HUES64 (cell line): ENCODE data around the gene TNFAIP8L1.

Experiments used
- H3K27ac ChIP-seq: 2 replicates; pipeline ENCODE4 v1.7.0; 2013; ENCODE audit warnings: low read depth, low read length, inconsistent platforms
- H3K27me3 ChIP-seq: 2 replicates; pipeline ENCODE4 v1.6.1; 2013; ENCODE audit warnings: mild to moderate bottlenecking, low read length; ENCODE audit not compliant: insufficient read depth
- H3K36me3 ChIP-seq: 2 replicates; pipeline ENCODE4 v1.6.1; 2013; ENCODE audit warnings: mild to moderate bottlenecking, low read length; ENCODE audit not compliant: insufficient read depth
- H3K4me1 ChIP-seq: 2 replicates; pipeline ENCODE4 v1.6.1; 2013; ENCODE audit warnings: mild to moderate bottlenecking, low read length, moderate library complexity; ENCODE audit not compliant: insufficient read depth
- H3K4me3 ChIP-seq: 2 replicates; pipeline ENCODE4 v1.5.1; 2013; ENCODE audit warnings: mild to moderate bottlenecking, low read length, moderate library complexity
- H3K9ac ChIP-seq: 2 replicates; pipeline ENCODE4 v1.6.1; 2013; ENCODE audit warnings: mild to moderate bottlenecking, low read depth, low read length
- H3K9me3 ChIP-seq: 2 replicates; pipeline ENCODE4 v1.6.1; 2013; ENCODE audit warnings: low read depth, low read length; ENCODE audit not compliant: insufficient read depth
- WGBS: fragments of 150-250, 120-280 bp; methylation state at CpG from one replicate; pipeline ENCODE4 v1.1.7; 2013; ENCODE audit warnings: missing lambda C conversion rate; 5-methylcytosine and 5-hydroxymethylcytosine counted together

The TNFAIP8L1 gene

DNA sequence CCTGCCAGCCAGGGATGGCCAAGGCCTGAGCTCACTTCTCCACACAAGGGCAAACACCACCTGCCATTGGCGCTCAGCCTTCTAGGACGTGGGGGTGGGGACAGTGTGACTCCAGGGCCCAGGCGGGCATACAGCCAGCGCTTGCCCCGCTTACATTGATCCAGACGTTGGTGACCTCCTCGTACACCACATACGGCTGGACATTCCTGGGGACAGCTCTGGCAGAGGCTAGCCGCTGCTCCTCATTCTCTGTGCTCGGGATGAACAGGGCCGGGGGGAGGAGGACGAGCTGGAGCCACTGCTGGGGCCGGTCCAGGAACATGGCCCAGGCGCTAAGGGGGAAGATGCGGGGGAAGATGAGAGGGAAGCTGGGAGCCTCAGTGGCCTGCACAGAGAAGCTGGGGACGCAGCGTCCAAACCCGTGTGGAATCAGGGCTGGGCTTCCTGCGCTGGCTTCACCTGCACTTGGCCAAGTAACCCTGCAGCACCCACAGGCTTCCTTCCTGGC lies 56.0 kb downstream of the TNFAIP8L1 start:
- Histone ChIP-seq H3K27ac (no peak overlapping the region), H3K4me1 (no peaks in the 10 kb centered on the region), H3K36me3 (peaks cover 72% of the 10 kb centered on the region), H3K9me3 (no peaks in the 10 kb centered on the region), H3K9ac (no peak overlapping the region), H3K27me3 (no peaks in the 10 kb centered on the region), H3K4me3 (no peak overlapping the region)
- 94% methylated on average over 19 of the region's 19 CpGs for WGBS

GRCh38 chr19:4697304-4697703 lies 58.0 kb downstream of the TNFAIP8L1 start:
- Histone ChIP-seq H3K36me3 (peaks cover 83% of the 10 kb centered on the region), H3K4me3 (no peak overlapping the region), H3K27ac (no peak overlapping the region), H3K4me1 (no peaks in the 10 kb centered on the region), H3K27me3 (no peaks in the 10 kb centered on the region), H3K9me3 (no peaks in the 10 kb centered on the region), H3K9ac (no peak overlapping the region)
- WGBS: 97% methylated on average over 14 of the region's 14 CpGs

GRCh38 chr19:4699826-4700692 lies 60.7 kb downstream of the TNFAIP8L1 start:
- Histone ChIP-seq H3K4me3 (no peak overlapping the region), H3K36me3 (peaks cover 88% of the 10 kb centered on the region), H3K4me1 (no peaks in the 10 kb centered on the region), H3K9ac (no peak overlapping the region), H3K27ac (no peak overlapping the region), H3K27me3 (no peaks in the 10 kb centered on the region), H3K9me3 (no peaks in the 10 kb centered on the region)
- 95% methylated on average over 33 of the region's 33 CpGs for WGBS

GRCh38 chr19:4700693-4700970 lies 61.3 kb downstream of the TNFAIP8L1 start:
- H3K27ac ChIP-seq: no peak overlapping the region
- no peaks in the 10 kb centered on the region for H3K4me1 ChIP-seq
- peaks cover 87% of the 10 kb centered on the region for H3K36me3 ChIP-seq
- 91% methylated on average over 11 of the region's 11 CpGs for WGBS
- H3K9ac ChIP-seq: no peak overlapping the region
- H3K9me3 ChIP-seq: no peaks in the 10 kb centered on the region
- H3K4me3 ChIP-seq: no peak overlapping the region
- H3K27me3 ChIP-seq: no peaks in the 10 kb centered on the region

DNA sequence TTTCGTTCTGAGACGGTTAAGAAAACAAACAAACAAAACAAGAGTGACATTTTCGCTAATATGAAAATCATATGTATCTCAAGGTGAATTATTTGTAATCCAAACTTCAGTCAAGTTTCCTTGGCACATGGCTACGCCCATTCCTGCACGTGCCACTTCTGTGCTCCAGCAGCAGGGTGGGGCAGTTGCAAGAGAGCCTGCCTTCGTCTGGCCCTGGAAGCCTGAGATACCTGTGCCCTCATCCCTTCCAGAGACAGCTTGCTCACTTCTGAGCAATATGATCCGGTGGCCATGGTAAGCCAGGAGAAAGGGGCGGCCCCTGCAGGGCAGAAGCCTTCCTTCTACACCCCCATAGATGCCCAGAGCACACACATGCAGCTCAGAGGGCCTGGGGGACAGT lies 62.2 kb downstream of the TNFAIP8L1 start:
- H3K9ac ChIP-seq: no peak overlapping the region
- H3K9me3 ChIP-seq: no peaks in the 10 kb centered on the region
- H3K4me1 ChIP-seq: no peaks in the 10 kb centered on the region
- no peak overlapping the region for H3K27ac ChIP-seq
- 86% methylated on average over 8 of the region's 8 CpGs for WGBS
- H3K36me3 ChIP-seq: peaks cover 86% of the 10 kb centered on the region
- H3K27me3 ChIP-seq: no peaks in the 10 kb centered on the region
- no peak overlapping the region for H3K4me3 ChIP-seq

DNA sequence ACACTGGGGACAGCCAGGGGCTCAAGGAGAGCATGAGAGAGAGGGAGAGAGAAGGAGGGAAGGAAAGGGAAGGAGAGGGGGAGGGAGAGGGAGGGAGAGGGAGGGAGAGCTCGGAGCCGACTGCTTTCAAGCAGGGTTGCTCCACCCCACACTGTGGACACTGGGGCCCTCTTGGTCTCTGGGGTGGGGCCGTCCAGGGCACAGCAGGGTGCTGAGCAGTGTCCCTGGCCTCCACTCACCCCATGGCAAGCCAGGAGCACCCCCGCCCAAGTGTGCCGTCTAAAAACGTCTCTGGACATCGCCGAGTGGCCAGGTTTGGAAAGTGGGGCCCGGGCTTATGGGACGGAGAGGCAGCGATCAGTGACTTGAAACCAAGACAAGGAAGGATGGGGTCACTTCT lies 63.4 kb downstream of the TNFAIP8L1 start:
- Histone ChIP-seq H3K4me1 (no peaks in the 10 kb centered on the region), H3K4me3 (no peak overlapping the region), H3K36me3 (peaks cover 78% of the 10 kb centered on the region), H3K27ac (no peak overlapping the region), H3K27me3 (no peaks in the 10 kb centered on the region), H3K9me3 (no peaks in the 10 kb centered on the region), H3K9ac (no peak overlapping the region)
- whole genome bisulfite sequencing: 94% methylated on average over 10 of the region's 11 CpGs

DNA sequence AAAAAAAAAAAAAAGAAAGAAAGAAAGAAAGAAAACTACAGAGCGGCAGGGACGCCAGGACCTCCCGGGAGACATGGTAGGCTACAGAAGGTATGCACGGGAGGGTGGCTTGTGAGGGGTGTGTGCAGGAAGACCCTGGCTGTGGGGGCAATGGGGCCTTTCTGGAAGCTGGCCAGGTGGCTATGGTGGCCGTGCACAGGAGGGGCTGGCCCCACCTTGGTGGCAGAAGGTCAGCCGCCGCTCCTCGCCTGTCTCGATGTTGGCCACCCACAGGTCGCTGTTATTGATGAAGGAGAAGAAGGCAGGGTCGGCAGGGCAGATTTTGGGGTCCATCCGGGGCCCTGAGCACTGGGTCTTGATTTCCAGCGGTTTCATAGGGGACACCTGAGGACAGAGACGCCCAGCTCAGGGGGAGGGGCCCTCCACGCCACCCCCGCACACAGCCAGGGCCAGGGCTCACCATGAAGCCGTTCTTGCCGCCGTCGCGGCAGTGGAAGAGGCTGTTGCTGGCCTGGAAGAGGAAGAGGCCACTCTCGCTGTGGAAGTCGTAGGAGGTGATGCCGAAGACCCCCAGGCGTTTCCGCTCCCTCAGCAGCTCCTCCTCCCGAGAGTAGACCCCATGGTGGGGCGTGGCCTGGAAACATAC lies 64.5 kb downstream of the TNFAIP8L1 start:
- no peaks in the 10 kb centered on the region for H3K9me3 ChIP-seq
- H3K27ac ChIP-seq: no peak overlapping the region
- H3K27me3 ChIP-seq: no peaks in the 10 kb centered on the region
- no peak overlapping the region for H3K4me3 ChIP-seq
- no peaks in the 10 kb centered on the region for H3K4me1 ChIP-seq
- H3K9ac ChIP-seq: no peak overlapping the region
- peaks cover 73% of the 10 kb centered on the region for H3K36me3 ChIP-seq
- 95% methylated on average over 28 of the region's 28 CpGs for WGBS

GRCh38 chr19:4704317-4704673 lies 65.0 kb downstream of the TNFAIP8L1 start:
- H3K27ac ChIP-seq: no peak overlapping the region
- 90% methylated on average over 9 of the region's 9 CpGs for WGBS
- H3K27me3 ChIP-seq: no peaks in the 10 kb centered on the region
- no peaks in the 10 kb centered on the region for H3K9me3 ChIP-seq
- H3K9ac ChIP-seq: no peak overlapping the region
- H3K4me1 ChIP-seq: no peaks in the 10 kb centered on the region
- peaks cover 73% of the 10 kb centered on the region for H3K36me3 ChIP-seq
- no peak overlapping the region for H3K4me3 ChIP-seq
